Measurements from ENCODE around the gene EEF1A2.

GRCh38 chr20:63505281-63505680 is 6.4 kb upstream of the EEF1A2 start:
- TF ChIP-seq CTCF (conservative IDR thresholded peaks at IDR 0.05): no peak
- no peak for TF ChIP-seq EZH2 (IDR thresholded peaks at IDR 0.05; ENCODE audit: low read depth)

All from PC-9 (cell line).